Left renal pelvis (tissue), 4 donors: Measurements from ENCODE around the gene CHD3. TPM values are rescaled to one million over a fixed set of nuclear protein-coding genes. Genes with fewer than 3 reads are reported as not detected.

Source experiments
- polyA plus RNA-seq, 4 donors: library from polyadenylated mRNA; unstranded; fragments of 120-200 nt; gene quantifications; one replicate each; pipeline ENCODE4 v1.2.1, GENCODE V29; 2013; ENCODE audit not compliant: insufficient read length in 4 of 4

The CHD3 gene
- polyA plus RNA-seq, 4 donors, result 146 to 213 (median 186) TPM

Other genes starting within 250 kb of the CHD3 start
- 10 to 100 TPM; 18.3 to 27.3 (median 20.5) TPM for gene ATP1B2, start 237.9 kb upstream of the CHD3 start, polyA plus RNA-seq
- 10 to 100 TPM; 45.1 to 75.9 (median 70.2) TPM for gene TP53, start 201.3 kb upstream of the CHD3 start, polyA plus RNA-seq
- 10 to 100 TPM in 3 of 4 donors, 1 to 10 TPM in 1; 9.0 to 17.0 (median 12.8) TPM for gene WRAP53, start 200.3 kb upstream of the CHD3 start, polyA plus RNA-seq
- gene EFNB3, start 183.6 kb upstream of the CHD3 start, polyA plus RNA-seq, result 10 to 100 TPM; 19.8 to 32.6 (median 23.4) TPM
- gene DNAH2, start 171.0 kb upstream of the CHD3 start, polyA plus RNA-seq, result under 1 TPM; 0.29 to 0.49 (median 0.38) TPM
- gene KDM6B, start 54.6 kb upstream of the CHD3 start, polyA plus RNA-seq, result 10 to 100 TPM; 18.4 to 30.7 (median 23.3) TPM
- 10 to 100 TPM; 13.4 to 26.9 (median 24.7) TPM for gene TMEM88, start 33.7 kb upstream of the CHD3 start, polyA plus RNA-seq
- gene NAA38, start 31.2 kb upstream of the CHD3 start, polyA plus RNA-seq, result 100 to 1,000 TPM in 1 of 4 donors, 10 to 100 TPM in 3; 60.5 to 133 (median 65.9) TPM
- 10 to 100 TPM; 10.6 to 28.9 (median 24.4) TPM for gene CYB5D1, start 30.8 kb upstream of the CHD3 start, polyA plus RNA-seq
- 1 to 10 TPM; 3.9 to 6.4 (median 4.9) TPM for gene RNF227, start 27.5 kb downstream of the CHD3 start, polyA plus RNA-seq
- gene KCNAB3, start 41.1 kb downstream of the CHD3 start, polyA plus RNA-seq, result 10 to 100 TPM in 3 of 4 donors, 1 to 10 TPM in 1; 9.6 to 28.0 (median 15.3) TPM
- 100 to 1,000 TPM in 3 of 4 donors, 10 to 100 TPM in 1; 90.8 to 137 (median 132) TPM for gene TRAPPC1, start 43.2 kb downstream of the CHD3 start, polyA plus RNA-seq
- gene CNTROB, start 43.4 kb downstream of the CHD3 start, polyA plus RNA-seq, result 10 to 100 TPM; 44.2 to 67.3 (median 54.4) TPM
- gene GUCY2D, start 113.8 kb downstream of the CHD3 start, polyA plus RNA-seq, result under 1 TPM in 3 of 4 donors, not detected in 1; 0.10 to 0.34 (median 0.18) TPM
- 1 to 10 TPM in 1 of 4 donors, under 1 TPM in 2, not detected in 1; 0.72 to 1.8 (median 0.95) TPM for gene ALOX15B, start 150.3 kb downstream of the CHD3 start, polyA plus RNA-seq
- 1 to 10 TPM in 1 of 4 donors, under 1 TPM in 2, not detected in 1; 0.54 to 1.1 (median 0.72) TPM for gene ALOX12B, start 198.9 kb downstream of the CHD3 start, polyA plus RNA-seq
- under 1 TPM in 1 of 4 donors, not detected in 3; 0.24 TPM for gene ALOXE3, start 229.7 kb downstream of the CHD3 start, polyA plus RNA-seq
- gene HES7, start 235.3 kb downstream of the CHD3 start, polyA plus RNA-seq, result under 1 TPM in 1 of 4 donors, not detected in 3; 0.10 TPM